ENCODE measurements around the gene AKAP3.

Gene AKAP3

GRCh38 chr12:4648501-4649357, at the start of gene AKAP3, which contains the start of gene NDUFA9 (continued):
- TF ChIP-seq, protein P1, sequence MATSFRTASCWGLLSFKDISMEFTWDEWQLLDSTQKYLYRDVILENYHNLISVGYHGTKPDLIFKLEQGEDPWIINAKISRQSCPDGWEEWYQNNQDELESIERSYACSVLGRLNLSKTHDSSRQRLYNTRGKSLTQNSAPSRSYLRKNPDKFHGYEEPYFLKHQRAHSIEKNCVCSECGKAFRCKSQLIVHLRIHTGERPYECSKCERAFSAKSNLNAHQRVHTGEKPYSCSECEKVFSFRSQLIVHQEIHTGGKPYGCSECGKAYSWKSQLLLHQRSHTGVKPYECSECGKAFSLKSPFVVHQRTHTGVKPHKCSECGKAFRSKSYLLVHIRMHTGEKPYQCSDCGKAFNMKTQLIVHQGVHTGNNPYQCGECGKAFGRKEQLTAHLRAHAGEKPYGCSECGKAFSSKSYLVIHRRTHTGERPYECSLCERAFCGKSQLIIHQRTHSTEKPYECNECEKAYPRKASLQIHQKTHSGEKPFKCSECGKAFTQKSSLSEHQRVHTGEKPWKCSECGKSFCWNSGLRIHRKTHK (tag by site-specific recombination; IDR thresholded peaks at IDR 0.05), result no peak
- TF ChIP-seq ZNF404 (tag by site-specific recombination; IDR thresholded peaks at IDR 0.05) (no peak), ZFHX2 (tag by site-specific recombination; conservative IDR thresholded peaks at IDR 0.05) (no peak), ZNF174 (tag by site-specific recombination; IDR thresholded peaks at IDR 0.05) (no peak), ZNF585B (tag by site-specific recombination; IDR thresholded peaks at IDR 0.05) (no peak), ZNF391 (tag by site-specific recombination; IDR thresholded peaks at IDR 0.05; ENCODE audit: borderline replicate concordance, low read depth) (no peak), ZNF354C (tag by site-specific recombination; IDR thresholded peaks at IDR 0.05; ENCODE audit: borderline replicate concordance, low read depth) (no peak), ZBTB8A (tag by site-specific recombination; IDR thresholded peaks at IDR 0.05) (no peak), ZNF37A (tag by site-specific recombination; IDR thresholded peaks at IDR 0.05) (no peak), GLIS1 (tag by site-specific recombination; IDR thresholded peaks at IDR 0.05) (no peak), GLI2 (tag by site-specific recombination; IDR thresholded peaks at IDR 0.05; ENCODE audit: borderline replicate concordance, low read depth) (no peak), KLF16 (tag by site-specific recombination; IDR thresholded peaks at IDR 0.05) (no peak; the same call in 1 of the 2 replicates), ZNF324 (tag by site-specific recombination; IDR thresholded peaks at IDR 0.05) (0 out of 2 replicates have a peak, but pooled peaks have one; percentile 23), KLF17 (tag by site-specific recombination; IDR thresholded peaks at IDR 0.05) (no peak), ZNF274 (IDR thresholded peaks at IDR 0.05; ENCODE audit: low read length) (no peak), ZNF274 (tag by site-specific recombination; IDR thresholded peaks at IDR 0.05; ENCODE audit: borderline replicate concordance) (no peak), ZNF76 (tag by site-specific recombination; IDR thresholded peaks at IDR 0.05; ENCODE audit: borderline replicate concordance, low read depth) (peak; percentile 95), ZNF670 (tag by site-specific recombination; IDR thresholded peaks at IDR 0.05; ENCODE audit: low read depth) (no peak), BCL11A (tag by site-specific recombination; IDR thresholded peaks at IDR 0.05; ENCODE audit: low read depth) (no peak), ZNF202 (tag by site-specific recombination; IDR thresholded peaks at IDR 0.05; ENCODE audit: borderline replicate concordance) (no peak), PATZ1 (tag by site-specific recombination; IDR thresholded peaks at IDR 0.05) (no peak), ATF2 (tag by site-specific recombination; IDR thresholded peaks at IDR 0.05; ENCODE audit: low read depth) (no peak), TRIM28 (IDR thresholded peaks at IDR 0.05; ENCODE audit: borderline replicate concordance, low read length) (no peak), EGR2 (tag by site-specific recombination; IDR thresholded peaks at IDR 0.05; ENCODE audit: low read depth) (no peak)
- TF ChIP-seq, protein P2, sequence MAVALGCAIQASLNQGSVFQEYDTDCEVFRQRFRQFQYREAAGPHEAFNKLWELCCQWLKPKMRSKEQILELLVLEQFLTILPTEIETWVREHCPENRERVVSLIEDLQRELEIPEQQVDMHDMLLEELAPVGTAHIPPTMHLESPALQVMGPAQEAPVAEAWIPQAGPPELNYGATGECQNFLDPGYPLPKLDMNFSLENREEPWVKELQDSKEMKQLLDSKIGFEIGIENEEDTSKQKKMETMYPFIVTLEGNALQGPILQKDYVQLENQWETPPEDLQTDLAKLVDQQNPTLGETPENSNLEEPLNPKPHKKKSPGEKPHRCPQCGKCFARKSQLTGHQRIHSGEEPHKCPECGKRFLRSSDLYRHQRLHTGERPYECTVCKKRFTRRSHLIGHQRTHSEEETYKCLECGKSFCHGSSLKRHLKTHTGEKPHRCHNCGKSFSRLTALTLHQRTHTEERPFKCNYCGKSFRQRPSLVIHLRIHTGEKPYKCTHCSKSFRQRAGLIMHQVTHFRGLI (tag by site-specific recombination; IDR thresholded peaks at IDR 0.05), result no peak
- TF ChIP-seq, protein P3, sequence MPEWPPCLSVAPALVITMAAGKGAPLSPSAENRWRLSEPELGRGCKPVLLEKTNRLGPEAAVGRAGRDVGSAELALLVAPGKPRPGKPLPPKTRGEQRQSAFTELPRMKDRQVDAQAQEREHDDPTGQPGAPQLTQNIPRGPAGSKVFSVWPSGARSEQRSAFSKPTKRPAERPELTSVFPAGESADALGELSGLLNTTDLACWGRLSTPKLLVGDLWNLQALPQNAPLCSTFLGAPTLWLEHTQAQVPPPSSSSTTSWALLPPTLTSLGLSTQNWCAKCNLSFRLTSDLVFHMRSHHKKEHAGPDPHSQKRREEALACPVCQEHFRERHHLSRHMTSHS (tag by site-specific recombination; IDR thresholded peaks at IDR 0.05), result no peak
- TF ChIP-seq, protein P4, sequence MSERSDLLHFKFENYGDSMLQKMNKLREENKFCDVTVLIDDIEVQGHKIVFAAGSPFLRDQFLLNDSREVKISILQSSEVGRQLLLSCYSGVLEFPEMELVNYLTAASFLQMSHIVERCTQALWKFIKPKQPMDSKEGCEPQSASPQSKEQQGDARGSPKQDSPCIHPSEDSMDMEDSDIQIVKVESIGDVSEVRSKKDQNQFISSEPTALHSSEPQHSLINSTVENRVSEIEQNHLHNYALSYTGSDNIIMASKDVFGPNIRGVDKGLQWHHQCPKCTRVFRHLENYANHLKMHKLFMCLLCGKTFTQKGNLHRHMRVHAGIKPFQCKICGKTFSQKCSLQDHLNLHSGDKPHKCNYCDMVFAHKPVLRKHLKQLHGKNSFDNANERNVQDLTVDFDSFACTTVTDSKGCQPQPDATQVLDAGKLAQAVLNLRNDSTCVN (tag by site-specific recombination; optimal IDR thresholded peaks at IDR 0.05), result peak; percentile 7
- TF ChIP-seq, protein P5, sequence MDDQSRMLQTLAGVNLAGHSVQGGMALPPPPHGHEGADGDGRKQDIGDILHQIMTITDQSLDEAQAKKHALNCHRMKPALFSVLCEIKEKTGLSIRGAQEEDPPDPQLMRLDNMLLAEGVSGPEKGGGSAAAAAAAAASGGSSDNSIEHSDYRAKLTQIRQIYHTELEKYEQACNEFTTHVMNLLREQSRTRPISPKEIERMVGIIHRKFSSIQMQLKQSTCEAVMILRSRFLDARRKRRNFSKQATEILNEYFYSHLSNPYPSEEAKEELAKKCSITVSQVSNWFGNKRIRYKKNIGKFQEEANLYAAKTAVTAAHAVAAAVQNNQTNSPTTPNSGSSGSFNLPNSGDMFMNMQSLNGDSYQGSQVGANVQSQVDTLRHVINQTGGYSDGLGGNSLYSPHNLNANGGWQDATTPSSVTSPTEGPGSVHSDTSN (CRISPR knock-in tag; IDR thresholded peaks at IDR 0.05), result no peak
